Myocyte (in vitro differentiated cells): ENCODE results near the gene SV2B. TPM values are rescaled to one million over a fixed set of nuclear protein-coding genes. Genes with fewer than 3 reads are reported as not detected.

Experiments
- total RNA-seq: library from RNA; depleted of rRNA; stranded (reverse); fragments of >200 nt; gene quantifications from 2 replicates; pipeline ENCODE4 v1.2.3, GENCODE V29; 2014

The SV2B gene
- total RNA-seq, 1 donor from 2014 or later: not detected

Other genes starting within 250 kb of the SV2B start
- 38.5 and 42.1 TPM in 2 replicates for gene FURIN, start 231.7 kb upstream of the SV2B start, total RNA-seq
- gene FES, start 215.8 kb upstream of the SV2B start, total RNA-seq: 0.26 and 0.43 TPM in 2 replicates
- gene MAN2A2, start 197.0 kb upstream of the SV2B start, total RNA-seq: 16.8 and 25.9 TPM in 2 replicates
- 8.9 and 11.5 TPM in 2 replicates for gene HDDC3, start 167.7 kb upstream of the SV2B start, total RNA-seq
- gene UNC45A, start 165.0 kb upstream of the SV2B start, total RNA-seq: 30.9 and 37.8 TPM in 2 replicates
- 7.4 and 7.8 TPM in 2 replicates for gene RCCD1, start 145.4 kb upstream of the SV2B start, total RNA-seq
- 8.9 and 14.8 TPM in 2 replicates for gene PRC1, start 105.7 kb upstream of the SV2B start, total RNA-seq
- 8.3 and 13.4 TPM in 2 replicates for gene VPS33B, start 77.7 kb upstream of the SV2B start, total RNA-seq